Measurements from ENCODE around the gene IQUB. TPM values are rescaled to one million over a fixed set of nuclear protein-coding genes. Genes with fewer than 3 reads are reported as not detected.

Gene IQUB
- total RNA-seq, 6 experiments from 2014 or later: 0.05 to 0.19 (median 0.12) TPM; not detected in 3

DNA sequence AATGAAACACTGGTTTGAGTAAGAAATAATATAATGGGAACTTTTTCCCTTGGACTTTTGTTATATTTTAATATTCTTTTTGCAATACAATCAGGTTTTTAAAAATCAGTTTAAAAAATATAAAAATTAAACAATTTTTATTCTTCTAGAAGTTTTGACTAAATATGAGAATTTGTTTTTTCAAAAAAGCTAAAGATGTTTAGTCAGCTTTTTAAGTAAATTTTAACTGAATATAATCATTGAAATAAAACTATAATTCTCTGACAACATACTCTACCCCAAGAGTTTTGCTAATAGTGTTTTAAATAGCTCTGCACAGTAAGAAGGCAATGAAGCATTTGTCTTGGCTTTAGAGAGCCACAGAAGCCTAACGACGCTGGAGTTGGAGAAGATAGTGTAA lies 70.5 kb downstream of the IQUB start:
- Mint-ChIP-seq H3K4me1 (ENCODE audit: low read depth) (no peaks in the 10 kb centered on the region), H3K4me3 (no peak overlapping the region), H3K36me3 (ENCODE audit: low read depth) (no peaks in the 10 kb centered on the region), H3K27ac (no peak overlapping the region), H3K9me3 (peaks cover 7% of the 10 kb centered on the region), H3K27me3 (ENCODE audit: insufficient read depth) (no peaks in the 10 kb centered on the region)
- no peak for DNase-seq
- TF ChIP-seq, protein P1, sequence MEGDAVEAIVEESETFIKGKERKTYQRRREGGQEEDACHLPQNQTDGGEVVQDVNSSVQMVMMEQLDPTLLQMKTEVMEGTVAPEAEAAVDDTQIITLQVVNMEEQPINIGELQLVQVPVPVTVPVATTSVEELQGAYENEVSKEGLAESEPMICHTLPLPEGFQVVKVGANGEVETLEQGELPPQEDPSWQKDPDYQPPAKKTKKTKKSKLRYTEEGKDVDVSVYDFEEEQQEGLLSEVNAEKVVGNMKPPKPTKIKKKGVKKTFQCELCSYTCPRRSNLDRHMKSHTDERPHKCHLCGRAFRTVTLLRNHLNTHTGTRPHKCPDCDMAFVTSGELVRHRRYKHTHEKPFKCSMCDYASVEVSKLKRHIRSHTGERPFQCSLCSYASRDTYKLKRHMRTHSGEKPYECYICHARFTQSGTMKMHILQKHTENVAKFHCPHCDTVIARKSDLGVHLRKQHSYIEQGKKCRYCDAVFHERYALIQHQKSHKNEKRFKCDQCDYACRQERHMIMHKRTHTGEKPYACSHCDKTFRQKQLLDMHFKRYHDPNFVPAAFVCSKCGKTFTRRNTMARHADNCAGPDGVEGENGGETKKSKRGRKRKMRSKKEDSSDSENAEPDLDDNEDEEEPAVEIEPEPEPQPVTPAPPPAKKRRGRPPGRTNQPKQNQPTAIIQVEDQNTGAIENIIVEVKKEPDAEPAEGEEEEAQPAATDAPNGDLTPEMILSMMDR (IDR thresholded peaks at IDR 0.05): no peak

DNA sequence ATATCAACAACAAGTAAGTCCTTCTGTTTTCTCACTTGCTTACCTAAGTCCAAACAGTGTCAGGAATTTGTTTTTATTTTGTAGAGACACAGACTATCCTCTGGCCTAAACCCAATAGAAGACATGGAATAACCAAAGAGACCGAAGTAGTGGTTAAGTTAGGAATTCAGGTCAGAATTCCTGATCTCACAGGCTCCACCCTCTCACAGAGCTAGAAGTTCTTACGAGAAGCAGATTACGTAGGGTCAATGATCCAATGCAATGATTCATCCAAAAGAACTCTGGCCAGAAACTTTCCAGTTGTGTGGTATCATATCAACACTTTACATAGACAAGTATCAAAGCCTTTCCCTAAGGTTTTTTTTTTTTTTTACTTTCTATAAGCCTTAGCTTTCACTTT lies 73.8 kb downstream of the IQUB start:
- Mint-ChIP-seq H3K36me3 (ENCODE audit: low read depth) (no peaks in the 10 kb centered on the region), H3K27me3 (ENCODE audit: insufficient read depth) (no peaks in the 10 kb centered on the region), H3K9me3 (peaks cover 7% of the 10 kb centered on the region), H3K27ac (no peak overlapping the region), H3K4me1 (ENCODE audit: low read depth) (no peaks in the 10 kb centered on the region), H3K4me3 (no peak overlapping the region)
- TF ChIP-seq, protein P1 (IDR thresholded peaks at IDR 0.05): no peak
- peak; percentile 4 for DNase-seq

DNA sequence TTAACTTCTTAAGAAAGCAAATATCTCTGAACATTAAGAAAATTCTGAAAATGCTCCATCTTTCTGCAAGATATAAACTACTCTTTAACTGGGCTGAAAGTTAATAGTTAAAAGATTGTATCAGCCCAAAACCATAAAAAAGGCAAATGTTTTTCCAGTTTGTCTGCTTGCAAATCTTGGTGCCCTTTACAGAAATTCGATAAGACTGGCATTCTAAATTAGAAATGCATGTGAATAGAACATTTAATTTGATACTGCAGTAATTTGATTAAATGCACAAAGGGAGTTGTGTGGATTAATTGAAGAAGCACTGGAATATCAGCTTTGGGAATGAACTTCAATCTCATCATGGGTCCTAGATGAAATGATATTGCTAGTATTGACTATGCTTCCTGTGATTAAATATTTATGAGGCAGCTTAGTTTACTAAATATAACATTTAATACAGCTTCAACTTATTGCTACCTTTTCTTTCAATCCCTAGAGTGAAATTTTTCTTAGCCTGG lies 78.4 kb downstream of the IQUB start:
- Mint-ChIP-seq H3K4me1 (ENCODE audit: low read depth) (no peaks in the 10 kb centered on the region), H3K27me3 (ENCODE audit: insufficient read depth) (no peaks in the 10 kb centered on the region), H3K27ac (no peak overlapping the region), H3K4me3 (no peak overlapping the region), H3K9me3 (peaks cover 18% of the 10 kb centered on the region), H3K36me3 (ENCODE audit: low read depth) (no peaks in the 10 kb centered on the region)
- TF ChIP-seq, protein P1 (IDR thresholded peaks at IDR 0.05): no peak
- DNase-seq: no peak

DNA sequence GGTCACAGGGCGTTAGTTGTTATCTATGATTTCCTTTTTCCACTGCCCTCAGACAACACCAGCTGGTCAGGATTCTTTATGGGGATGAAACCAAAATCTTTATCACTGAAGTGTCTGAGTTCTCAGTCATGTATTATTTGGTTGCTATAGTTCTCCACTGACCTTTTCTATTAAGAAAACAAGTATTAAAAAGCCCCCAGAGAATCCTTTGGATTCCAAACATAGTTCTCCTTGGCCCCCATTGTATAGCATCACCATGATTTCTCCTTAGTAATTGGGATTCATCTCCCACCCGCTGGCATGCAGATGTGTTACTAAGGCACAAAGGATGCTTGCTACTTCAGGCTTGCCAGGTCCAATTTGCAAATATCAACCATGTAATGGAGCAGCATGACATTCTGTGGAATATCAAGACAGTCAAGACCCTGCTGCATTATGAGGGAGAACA lies 94.3 kb downstream of the IQUB start:
- no peaks in the 10 kb centered on the region for H3K4me1 Mint-ChIP-seq (ENCODE audit: low read depth)
- H3K27ac Mint-ChIP-seq: no peak overlapping the region
- H3K36me3 Mint-ChIP-seq (ENCODE audit: low read depth): no peaks in the 10 kb centered on the region
- H3K27me3 Mint-ChIP-seq (ENCODE audit: insufficient read depth): peaks cover 2% of the 10 kb centered on the region; the same call in 1 of the 2 replicates
- H3K9me3 Mint-ChIP-seq: peaks cover 24% of the 10 kb centered on the region
- TF ChIP-seq, protein P1 (IDR thresholded peaks at IDR 0.05): no peak
- no peak for DNase-seq
- no peak overlapping the region for H3K4me3 Mint-ChIP-seq

DNA sequence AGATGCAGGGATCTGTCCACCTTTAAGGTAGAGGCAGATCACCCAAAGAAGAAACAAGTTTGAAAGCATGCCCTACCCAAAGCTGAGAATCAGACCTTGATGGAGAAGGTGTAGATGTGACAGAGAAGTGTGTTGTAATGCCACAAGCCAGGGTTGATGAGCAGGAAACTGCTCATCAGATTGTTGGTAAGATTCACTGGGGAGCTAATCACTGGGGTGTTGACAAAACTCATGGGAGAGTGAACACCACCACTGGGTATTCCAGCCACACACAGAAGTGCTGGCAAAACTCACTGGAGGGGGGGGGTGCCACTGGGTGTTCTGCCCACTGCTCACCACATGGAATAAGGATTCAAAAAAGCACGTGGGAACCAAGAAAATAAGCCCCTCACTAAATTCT lies 95.2 kb downstream of the IQUB start:
- peaks cover 24% of the 10 kb centered on the region for H3K9me3 Mint-ChIP-seq
- H3K4me3 Mint-ChIP-seq: no peak overlapping the region
- H3K27ac Mint-ChIP-seq: no peak overlapping the region
- H3K36me3 Mint-ChIP-seq (ENCODE audit: low read depth): no peaks in the 10 kb centered on the region
- no peaks in the 10 kb centered on the region for H3K27me3 Mint-ChIP-seq (ENCODE audit: insufficient read depth)
- no peaks in the 10 kb centered on the region for H3K4me1 Mint-ChIP-seq (ENCODE audit: low read depth)
- DNase-seq: no peak
- TF ChIP-seq, protein P1 (IDR thresholded peaks at IDR 0.05): no peak
